ENCODE measurements around the gene TOM1L2.

The TOM1L2 gene

DNA sequence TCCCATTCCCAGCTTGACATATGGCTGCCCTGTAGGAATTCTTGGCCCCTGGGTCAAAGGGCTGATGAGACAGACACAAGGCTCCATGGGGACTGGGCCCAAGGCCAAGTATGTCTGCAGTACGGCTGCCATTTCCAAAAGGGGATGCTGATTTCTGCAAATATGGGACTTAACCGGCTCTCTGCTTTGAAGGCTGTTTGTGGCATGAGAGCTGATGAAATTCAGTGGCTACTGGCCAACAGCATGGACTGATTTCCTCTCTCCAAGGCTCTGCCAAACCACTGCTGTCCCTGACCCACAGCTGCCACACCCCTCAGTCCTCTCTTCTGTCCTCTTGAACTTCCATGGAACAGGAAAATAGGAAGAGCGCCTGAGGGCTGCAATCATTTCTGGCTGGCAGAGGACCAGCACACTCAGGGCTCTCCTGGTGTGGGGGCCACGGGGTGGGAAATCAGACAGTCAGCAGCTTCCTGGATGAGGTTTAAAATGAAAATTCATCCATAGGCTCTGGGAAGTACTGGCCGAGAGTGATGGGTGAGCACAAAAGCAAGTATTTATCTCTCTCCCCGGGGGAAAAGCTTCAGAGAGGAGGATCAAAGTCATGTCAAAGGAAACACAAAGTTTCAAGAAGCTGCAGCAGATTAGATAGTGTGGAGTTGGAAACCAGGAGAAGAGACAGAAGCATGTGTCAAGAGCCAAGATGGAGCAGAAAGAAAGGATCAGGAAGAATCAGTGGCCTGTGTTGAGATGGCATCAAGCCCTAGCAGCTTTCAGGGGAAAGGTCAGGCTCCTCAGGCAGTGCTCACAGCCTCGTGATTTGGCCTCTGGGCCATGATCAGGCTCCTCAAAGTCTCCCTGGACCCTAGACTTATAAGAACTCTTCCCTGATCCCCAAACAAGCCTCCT lies 71.3 kb downstream of the TOM1L2 start:
- H3K27me3 ChIP-seq (ENCODE audit: insufficient read depth, low read depth), result no peaks in the 10 kb centered on the region
- H3K27ac ChIP-seq, result no peak overlapping the region; the same call in 1 of the 2 replicates
- no peak overlapping the region; the same call in 1 of the 2 replicates for H3K4me2 ChIP-seq
- H4K20me1 ChIP-seq (ENCODE audit: insufficient read depth), result no peaks in the 10 kb centered on the region
- peaks cover 73% of the 10 kb centered on the region for H3K4me1 ChIP-seq (ENCODE audit: low read depth, poor library complexity, severe bottlenecking)
- no peaks in the 10 kb centered on the region for H3K79me2 ChIP-seq (ENCODE audit: insufficient read depth, low read depth)
- TF ChIP-seq, protein P1, sequence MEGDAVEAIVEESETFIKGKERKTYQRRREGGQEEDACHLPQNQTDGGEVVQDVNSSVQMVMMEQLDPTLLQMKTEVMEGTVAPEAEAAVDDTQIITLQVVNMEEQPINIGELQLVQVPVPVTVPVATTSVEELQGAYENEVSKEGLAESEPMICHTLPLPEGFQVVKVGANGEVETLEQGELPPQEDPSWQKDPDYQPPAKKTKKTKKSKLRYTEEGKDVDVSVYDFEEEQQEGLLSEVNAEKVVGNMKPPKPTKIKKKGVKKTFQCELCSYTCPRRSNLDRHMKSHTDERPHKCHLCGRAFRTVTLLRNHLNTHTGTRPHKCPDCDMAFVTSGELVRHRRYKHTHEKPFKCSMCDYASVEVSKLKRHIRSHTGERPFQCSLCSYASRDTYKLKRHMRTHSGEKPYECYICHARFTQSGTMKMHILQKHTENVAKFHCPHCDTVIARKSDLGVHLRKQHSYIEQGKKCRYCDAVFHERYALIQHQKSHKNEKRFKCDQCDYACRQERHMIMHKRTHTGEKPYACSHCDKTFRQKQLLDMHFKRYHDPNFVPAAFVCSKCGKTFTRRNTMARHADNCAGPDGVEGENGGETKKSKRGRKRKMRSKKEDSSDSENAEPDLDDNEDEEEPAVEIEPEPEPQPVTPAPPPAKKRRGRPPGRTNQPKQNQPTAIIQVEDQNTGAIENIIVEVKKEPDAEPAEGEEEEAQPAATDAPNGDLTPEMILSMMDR (conservative IDR thresholded peaks at IDR 0.05; ENCODE audit: low read depth, low read length), result no peak
- H3K4me3 ChIP-seq (IDR thresholded peaks at IDR 0.05; ENCODE audit: insufficient read depth, low read depth, low read length), result no peak overlapping the region
- no peak overlapping the region for H3K9ac ChIP-seq
- H2AFZ ChIP-seq (ENCODE audit: low read depth), result no peak overlapping the region
- H3K36me3 ChIP-seq (ENCODE audit: insufficient read depth), result no peaks in the 10 kb centered on the region

DNA sequence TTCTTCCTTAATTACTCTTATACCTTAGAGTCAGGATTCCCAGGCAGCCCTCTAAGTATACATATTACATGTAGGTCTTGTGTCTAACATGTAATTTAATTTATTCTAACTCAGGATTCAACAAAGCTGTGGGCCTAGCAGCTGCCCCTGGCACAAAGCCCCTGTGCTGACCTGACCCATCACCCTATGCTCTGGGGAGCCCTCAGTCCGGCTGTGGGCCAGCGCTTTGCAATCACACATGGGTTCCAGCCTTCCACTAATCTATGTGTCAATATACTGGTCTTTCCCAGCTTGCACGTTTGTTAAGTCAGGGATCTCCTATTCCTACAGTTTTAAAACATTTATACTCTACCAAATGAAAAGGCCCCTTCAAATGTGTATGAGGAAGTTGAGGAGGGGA lies 72.7 kb downstream of the TOM1L2 start:
- Histone ChIP-seq H3K79me2 (ENCODE audit: insufficient read depth, low read depth) (no peaks in the 10 kb centered on the region), H2AFZ (ENCODE audit: low read depth) (no peak overlapping the region), H3K4me1 (ENCODE audit: low read depth, poor library complexity, severe bottlenecking) (peaks cover 86% of the 10 kb centered on the region), H4K20me1 (ENCODE audit: insufficient read depth) (no peaks in the 10 kb centered on the region), H3K9ac (no peak overlapping the region), H3K4me2 (no peak overlapping the region), H3K4me3 (IDR thresholded peaks at IDR 0.05; ENCODE audit: insufficient read depth, low read depth, low read length) (no peak overlapping the region), H3K36me3 (ENCODE audit: insufficient read depth) (no peaks in the 10 kb centered on the region), H3K27ac (no peak overlapping the region), H3K27me3 (ENCODE audit: insufficient read depth, low read depth) (no peaks in the 10 kb centered on the region)
- TF ChIP-seq, protein P1 (conservative IDR thresholded peaks at IDR 0.05; ENCODE audit: low read depth, low read length), result no peak

DNA sequence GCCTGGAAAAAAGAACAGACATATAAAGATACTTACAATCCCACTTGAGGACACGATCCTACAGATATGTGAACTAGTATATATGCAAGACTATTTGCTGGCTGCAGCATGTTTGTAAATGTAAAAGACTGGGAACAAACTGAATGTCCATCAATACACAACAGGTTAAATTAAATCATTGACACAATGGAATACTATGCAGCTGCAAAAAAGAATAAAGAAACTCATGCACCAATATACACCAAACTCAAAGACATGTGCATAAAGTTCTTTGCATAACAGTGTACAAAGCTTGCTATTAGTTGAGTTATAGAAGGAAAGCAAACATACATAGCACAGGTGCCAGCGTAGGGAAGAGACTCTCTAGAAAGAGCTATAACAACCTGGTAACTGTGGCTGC lies 73.5 kb downstream of the TOM1L2 start:
- H3K4me1 ChIP-seq (ENCODE audit: low read depth, poor library complexity, severe bottlenecking), result peaks cover 94% of the 10 kb centered on the region
- peak overlapping the region; percentile 75; the same call in 1 of the 2 replicates for H3K4me2 ChIP-seq
- TF ChIP-seq, protein P1 (conservative IDR thresholded peaks at IDR 0.05; ENCODE audit: low read depth, low read length), result no peak
- H3K36me3 ChIP-seq (ENCODE audit: insufficient read depth), result no peaks in the 10 kb centered on the region
- no peaks in the 10 kb centered on the region for H3K79me2 ChIP-seq (ENCODE audit: insufficient read depth, low read depth)
- no peaks in the 10 kb centered on the region for H4K20me1 ChIP-seq (ENCODE audit: insufficient read depth)
- no peak overlapping the region for H2AFZ ChIP-seq (ENCODE audit: low read depth)
- H3K4me3 ChIP-seq (IDR thresholded peaks at IDR 0.05; ENCODE audit: insufficient read depth, low read depth, low read length), result no peak overlapping the region
- peak overlapping the region; percentile 75 for H3K27ac ChIP-seq
- no peak overlapping the region for H3K9ac ChIP-seq
- H3K27me3 ChIP-seq (ENCODE audit: insufficient read depth, low read depth), result no peaks in the 10 kb centered on the region

DNA sequence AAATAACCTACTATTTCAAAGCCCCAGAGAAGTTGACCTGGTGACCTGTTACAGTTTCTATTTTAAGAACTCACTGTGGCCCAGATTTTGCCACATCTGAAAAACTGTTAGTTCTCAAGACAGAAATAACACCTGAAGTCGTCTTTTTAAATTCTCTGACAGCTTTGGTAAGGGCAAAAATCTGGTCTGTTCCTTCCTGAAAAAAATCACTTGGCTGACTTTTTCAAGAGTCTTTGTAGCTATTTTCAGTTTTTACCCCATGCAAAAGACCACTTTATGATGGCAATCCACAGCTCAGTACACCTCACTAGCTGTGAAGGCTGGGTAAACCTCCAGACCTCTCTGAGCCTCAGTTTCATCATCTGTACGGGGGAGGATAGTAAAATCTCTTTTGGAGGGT lies 74.8 kb downstream of the TOM1L2 start:
- H3K4me2 ChIP-seq, result peak overlapping the region; percentile 75
- H3K79me2 ChIP-seq (ENCODE audit: insufficient read depth, low read depth), result no peaks in the 10 kb centered on the region
- no peaks in the 10 kb centered on the region for H3K36me3 ChIP-seq (ENCODE audit: insufficient read depth)
- peak overlapping the region; percentile 15; the same call in 1 of the 2 replicates for H2AFZ ChIP-seq (ENCODE audit: low read depth)
- H3K27ac ChIP-seq, result peak overlapping the region; percentile 75
- peaks cover 98% of the 10 kb centered on the region for H3K4me1 ChIP-seq (ENCODE audit: low read depth, poor library complexity, severe bottlenecking)
- peak overlapping the region; percentile 37; the same call in 1 of the 2 replicates for H3K9ac ChIP-seq
- TF ChIP-seq, protein P1 (conservative IDR thresholded peaks at IDR 0.05; ENCODE audit: low read depth, low read length), result no peak
- no peaks in the 10 kb centered on the region for H4K20me1 ChIP-seq (ENCODE audit: insufficient read depth)
- H3K4me3 ChIP-seq (IDR thresholded peaks at IDR 0.05; ENCODE audit: insufficient read depth, low read depth, low read length), result no peak overlapping the region
- H3K27me3 ChIP-seq (ENCODE audit: insufficient read depth, low read depth), result no peaks in the 10 kb centered on the region
